Left lung (tissue), 10 donors: Measurements from ENCODE around the gene PPCDC. TPM values are rescaled to one million over a fixed set of nuclear protein-coding genes. Genes with fewer than 3 reads are reported as not detected.

ENCODE experiments used
- ATAC-seq: fragments of 200-7000 bp; cut with Tn5 transposase; one replicate; pipeline ENCODE4 v1.9.1; 2020; ENCODE audit warnings: moderate library complexity
- DNase-seq, 4 donors: peaks; one replicate each; pipeline ENCODE4 v3.0.0-alpha.2; 2013 to 2020
- H3K27ac ChIP-seq, 2 donors: fragments of 200-600 bp; sonication (generic) in 1 of 2; one replicate each; pipeline versions ENCODE4 v1.5.0 to v1.8.0; 2020 to 2021
- H3K27me3 ChIP-seq, 2 donors: fragments of 200-600 bp; sonication (generic) in 1 of 2; one replicate each; pipeline versions ENCODE4 v1.5.0 to v1.8.0; 2020 to 2021
- H3K36me3 ChIP-seq, 2 donors: fragments of 200-600 bp; sonication (generic) in 1 of 2; one replicate each; pipeline versions ENCODE4 v1.5.0 to v1.8.0; 2020 to 2021
- H3K4me1 ChIP-seq, 2 donors: fragments of 200-600 bp; one replicate each; pipeline ENCODE4 v1.8.0; 2021
- H3K4me3 ChIP-seq, 2 donors: fragments of 200-600 bp; sonication (generic) in 1 of 2; one replicate each; pipeline versions ENCODE4 v1.5.0 to v1.8.0; 2020 to 2021; ENCODE audit warnings: mild to moderate bottlenecking in 1 of 2
- H3K9me3 ChIP-seq, 2 donors: fragments of 200-600 bp; sonication (generic) in 1 of 2; one replicate each; pipeline versions ENCODE4 v1.5.0 to v1.8.0; 2020 to 2021
- CTCF ChIP-seq, 2 donors: fragments of 200-600 bp; sonication (generic) in 1 of 2; IDR thresholded peaks; one replicate each; pipeline versions ENCODE4 v1.5.0 to v1.8.0; 2021; ENCODE audit warnings: antibody characterized with exemption in 2 of 2
- intact Hi-C, 2 donors: fragments of 100-400 bp; cut with DNase I; formaldehyde crosslinking; loops; one replicate each; pipeline versions ENCODE4 v1.11.2 to v1.14.2; 2022
- polyA plus RNA-seq, 6 donors: library from polyadenylated mRNA; unstranded; fragments of 120-200 nt; gene quantifications; one replicate each; pipeline ENCODE4 v1.2.1, GENCODE V29; 2013; ENCODE audit not compliant: insufficient read length in 6 of 6
- total RNA-seq, 2 donors: library from RNA; stranded (reverse); fragmentation: NEBNext Ultra II Directional; extraction: Animal tissue kit (Norgen Biotek cat#: 25700); gene quantifications; one replicate each; pipeline ENCODE4 v1.2.1, GENCODE V29; 2021
- donor health status: DM: no; HTN: yes; CAD: no.
- donor health status: DM: no; HTN: no; CAD: no.

Gene PPCDC
- total and polyA plus RNA-seq, 8 donors: 9.4 to 19.0 (median 12.3) TPM

GRCh38 chr15:75038231-75038630, 14.8 kb downstream of the PPCDC start:
- H3K4me3 ChIP-seq: no peak overlapping the region

GRCh38 chr15:75042730-75043508, 19.5 kb downstream of the PPCDC start:
- DNase-seq: peak; percentile 26 to 98 (median 67)
- peak; percentile 49 to 78 for TF ChIP-seq CTCF (IDR thresholded peaks at IDR 0.05)
- Histone ChIP-seq H3K36me3 (no peaks in the 10 kb centered on the region), H3K4me1 (peaks cover 45 to 78% of the 10 kb centered on the region in 2 donors), H3K27me3 (no peaks in the 10 kb centered on the region), H3K9me3 (no peaks in the 10 kb centered on the region), H3K27ac (peak overlapping the region; percentile 84 to 95), H3K4me3 (no peak overlapping the region)
- ATAC-seq: peak; percentile 71
- intact Hi-C loops: no loop called here

More at GRCh38 chr15:75038231-75038630, 14.8 kb downstream of the PPCDC start:
- H3K27ac ChIP-seq: no peak overlapping the region
- DNase-seq (no peak), ATAC-seq (no peak)
- H3K27me3 ChIP-seq: no peaks in the 10 kb centered on the region
- no peak for TF ChIP-seq CTCF (IDR thresholded peaks at IDR 0.05)
- no peaks in the 10 kb centered on the region for H3K9me3 ChIP-seq
- no peaks in the 10 kb centered on the region for H3K36me3 ChIP-seq
- intact Hi-C loops: loop anchor here in 1 of 2 donors (10.0 kb wide), 1 partner anchor 167 kb away; the partner anchor contains the start of gene C15orf39
- H3K4me1 ChIP-seq: peaks cover 6 to 47% of the 10 kb centered on the region in 2 donors

- peak; percentile 80 for ATAC-seq
- Histone ChIP-seq H3K4me3 (peak overlapping the region in 1 of 2 donors; percentile 8), H3K27me3 (no peaks in the 10 kb centered on the region), H3K9me3 (no peaks in the 10 kb centered on the region), H3K4me1 (peaks cover 46 to 78% of the 10 kb centered on the region in 2 donors), H3K36me3 (no peaks in the 10 kb centered on the region), H3K27ac (peak overlapping the region; percentile 84 to 95)
- TF ChIP-seq CTCF (IDR thresholded peaks at IDR 0.05): peak in 1 of 2 donors; percentile 38
- peak; percentile 94 to 98 (median 96) for DNase-seq
- intact Hi-C loops: no loop called here
These were observed 20.3 kb downstream of the PPCDC start for GRCh38 chr15:75043509-75044257.

- Histone ChIP-seq H3K27ac (peak overlapping the region; percentile 84 to 95), H3K36me3 (no peaks in the 10 kb centered on the region), H3K4me1 (peaks cover 52 to 78% of the 10 kb centered on the region in 2 donors), H3K4me3 (peak overlapping the region in 1 of 2 donors; percentile 8), H3K27me3 (no peaks in the 10 kb centered on the region), H3K9me3 (no peaks in the 10 kb centered on the region)
- ATAC-seq (no peak), DNase-seq (no peak)
- no peak for TF ChIP-seq CTCF (IDR thresholded peaks at IDR 0.05)
- intact Hi-C loops: no loop called here
These were observed 21.0 kb downstream of the PPCDC start for GRCh38 chr15:75044258-75044878.
